Naive thymus-derived CD4-positive, alpha-beta T cell (primary cell): ENCODE measurements around the gene CGAS. TPM values are rescaled to one million over a fixed set of nuclear protein-coding genes. Genes with fewer than 3 reads are reported as not detected.

ENCODE experiments used
- ATAC-seq: fragments of 150-1000 bp; cut with Tn5 transposase; 2 replicates; pipeline ENCODE4 v1.10.0; 2021; ENCODE audit warnings: mild to moderate bottlenecking, moderate library complexity
- CTCF ChIA-PET: fragments of 350-600 bp; sonication (Branson Sonifier 250); formaldehyde crosslinking; loops from one replicate; lab custom pipeline; 2021; ENCODE audit warnings: antibody characterized with exemption; lab: Charles Lee
- POLR2A ChIA-PET: fragments of 350-600 bp; sonication (Branson Sonifier 250); formaldehyde crosslinking; loops from one replicate; lab custom pipeline; 2021; ENCODE audit warnings: antibody characterized with exemption, inconsistent platforms; lab: Charles Lee
- DNase-seq, 9 donors: peaks; one replicate each; pipeline versions ENCODE4 v3.0.0 to v3.0.0-alpha.2; 2020 to 2022; ENCODE audit warnings: mixed read lengths in 1 of 9
- H3K27ac ChIP-seq: one replicate; pipeline ENCODE4 v1.7.0; 2013; ENCODE audit warnings: mild to moderate bottlenecking, low read depth, low read length, moderate library complexity
- H3K27me3 ChIP-seq, 2 donors: one replicate each; pipeline ENCODE4 v1.7.0; 2013; ENCODE audit warnings: low read length in 2 of 2, mild to moderate bottlenecking in 2 of 2, moderate library complexity in 2 of 2; ENCODE audit not compliant: control insufficient read depth in 2 of 2, insufficient read depth in 2 of 2
- H3K36me3 ChIP-seq, 3 experiments: 1 replicate in 2 of 3; 2 replicates in 1 of 3; pipeline ENCODE4 v1.7.0; 2013; ENCODE audit warnings: low read length in 3 of 3, mild to moderate bottlenecking in 3 of 3, moderate library complexity in 1 of 3; ENCODE audit not compliant: insufficient read depth in 3 of 3, control insufficient read depth in 2 of 3
- H3K4me1 ChIP-seq, 2 donors: one replicate each; pipeline ENCODE4 v1.7.0; 2013; ENCODE audit warnings: low read length in 2 of 2, mild to moderate bottlenecking in 2 of 2, moderate library complexity in 1 of 2; ENCODE audit not compliant: control insufficient read depth in 2 of 2, insufficient read depth in 2 of 2
- H3K4me3 ChIP-seq: 2 replicates; pipeline ENCODE4 v1.7.0; 2013; ENCODE audit warnings: mild to moderate bottlenecking, low read length
- H3K9me3 ChIP-seq, 3 experiments: 1 replicate in 2 of 3; 2 replicates in 1 of 3; pipeline ENCODE4 v1.7.0; 2013; ENCODE audit warnings: low read length in 3 of 3; ENCODE audit not compliant: control insufficient read depth in 2 of 3
- H3K27ac Mint-ChIP-seq, 9 donors: one replicate each; pipeline ENCODE4 v1.8.0; 2020 to 2022; ENCODE audit warnings: mixed read lengths in 9 of 9, mild to moderate bottlenecking in 8 of 9, moderate library complexity in 5 of 9, inconsistent platforms in 2 of 9
- H3K27me3 Mint-ChIP-seq, 5 donors: one replicate each; pipeline ENCODE4 v1.8.0; 2021 to 2022; ENCODE audit warnings: mixed read lengths in 5 of 5, mild to moderate bottlenecking in 1 of 5
- H3K36me3 Mint-ChIP-seq, 5 donors: one replicate each; pipeline ENCODE4 v1.8.0; 2020 to 2022; ENCODE audit warnings: mixed read lengths in 5 of 5, mild to moderate bottlenecking in 3 of 5, inconsistent platforms in 1 of 5
- H3K4me1 Mint-ChIP-seq, 7 donors: one replicate each; pipeline ENCODE4 v1.8.0; 2020 to 2022; ENCODE audit warnings: mixed read lengths in 7 of 7, mild to moderate bottlenecking in 3 of 7, inconsistent platforms in 1 of 7
- H3K4me3 Mint-ChIP-seq, 10 donors: one replicate each; pipeline ENCODE4 v1.8.0; 2020 to 2022; ENCODE audit warnings: mild to moderate bottlenecking in 10 of 10, mixed read lengths in 10 of 10, moderate library complexity in 6 of 10, inconsistent platforms in 2 of 10
- H3K9me3 Mint-ChIP-seq, 11 donors: one replicate each; pipeline ENCODE4 v1.8.0; 2020 to 2022; ENCODE audit warnings: mixed read lengths in 11 of 11, mild to moderate bottlenecking in 4 of 11, inconsistent platforms in 1 of 11, moderate library complexity in 1 of 11
- intact Hi-C, 2 donors: fragments of 100-400 bp; cut with micrococcal nuclease; formaldehyde crosslinking; loops; one replicate each; pipeline ENCODE4 v1.15.1; 2023
- polyA plus RNA-seq, 2 donors: library from polyadenylated mRNA; unstranded; fragments of 300-500 nt; fragmentation: Illumina TruSeq; gene quantifications; one replicate each; pipeline ENCODE4 v1.2.3, GENCODE V29; 2021
- total RNA-seq, 6 experiments: library from RNA in 5 of 6; stranded (reverse) in 5 of 6; gene quantifications; 1 replicate in 5 of 6; 2 replicates in 1 of 6; pipeline ENCODE4 v1.2.3 and lab custom pipeline; 2021 to 2026

The CGAS gene
- total RNA-seq (10 to 100 TPM in 1 of 5 experiments, 1 to 10 TPM in 4; 4.7 to 45.7 (median 6.5) TPM), polyA plus RNA-seq (1 to 10 TPM; 2.2 to 2.9 TPM), total RNA-seq (lab: John Stamatoyannopoulos, UW) (10.5 reads per million, percentile 37 among the genes with 10 or more reads in this experiment)

- H3K27ac ChIP-seq: peak within 1 kb of the TSS; percentile 79
- H3K4me3 ChIP-seq: peak within 1 kb of the TSS; percentile 73
- Mint-ChIP-seq H3K9me3 (no peaks in the 10 kb centered on the region), H3K4me1 (peaks cover 17 to 38% (median 27%) of the 10 kb centered on the region in 7 donors), H3K36me3 (peaks cover 0 to 22% (median 4%) of the 10 kb centered on the region in 5 donors), H3K4me3 (peak within 1 kb of the TSS; percentile 87 to 96 (median 90)), H3K27ac (peak within 1 kb of the TSS; percentile 65 to 93 (median 79)), H3K27me3 (no peaks in the 10 kb centered on the region)
- H3K36me3 ChIP-seq: peaks cover 0 to 4% (median 0%) of the 10 kb centered on the region in 3 experiments
- ATAC-seq: peak; percentile 92
- ChIA-PET CTCF (interaction anchor here (0.7 to 2.2 kb wide), 2 partner anchors 9 to 158 kb away, joined by 3 to 10 read pairs; partner anchors contain the start of gene MTO1), POLR2A (interaction anchor here (0.7 to 3.2 kb wide), 3 partner anchors 9 to 69 kb away, joined by 3 to 48 read pairs (median 12); partner anchors contain the start of genes EEF1A1 and MTO1)
- intact Hi-C loops: loop anchor here (1.0 to 5.0 kb wide), 6 partner anchors 9 to 1830 kb away; partner anchors contain the start of genes EEF1A1 (in 1 of the 2), MTO1 (in 1 of the 2) and TMEM30A (in 1 of the 2)
- H3K27me3 ChIP-seq: no peaks in the 10 kb centered on the region
- DNase-seq: peak; percentile 37 to 77 (median 54)
- peaks cover 3 to 5% of the 10 kb centered on the region in 2 donors for H3K4me1 ChIP-seq
- H3K9me3 ChIP-seq: no peaks in the 10 kb centered on the region
Measured at GRCh38 chr6:73452107-73452461, at the start of gene CGAS. TSS of gene CGAS (minus strand) at chr6:73452297. CDS start at chr6:73452181, 116 bp downstream.

- DNase-seq: no peak
- H3K27ac Mint-ChIP-seq: peak overlapping the region in 1 of 9 donors; percentile 49
- no peak for ATAC-seq
- intact Hi-C loops: no loop called here
- H3K36me3 ChIP-seq: peaks cover 12 to 74% (median 27%) of the 10 kb centered on the region in 3 experiments
- no peaks in the 10 kb centered on the region for H3K4me1 Mint-ChIP-seq
- H3K27ac ChIP-seq: no peak overlapping the region
- H3K9me3 Mint-ChIP-seq: no peaks in the 10 kb centered on the region
- no peaks in the 10 kb centered on the region for H3K27me3 Mint-ChIP-seq
- no peaks in the 10 kb centered on the region for H3K4me1 ChIP-seq
- ChIA-PET CTCF (no interaction called here), POLR2A (interaction anchor here (0.6 kb wide), 1 partner anchor 20 kb away, joined by 4 read pairs; no protein-coding TSS in a partner anchor)
- no peak overlapping the region for H3K4me3 ChIP-seq
- no peaks in the 10 kb centered on the region for H3K27me3 ChIP-seq
- no peak overlapping the region for H3K4me3 Mint-ChIP-seq
- H3K36me3 Mint-ChIP-seq: peaks cover 0 to 23% (median 5%) of the 10 kb centered on the region in 5 donors
- no peaks in the 10 kb centered on the region for H3K9me3 ChIP-seq
Measured at GRCh38 chr6:73497915-73498314, 45.8 kb upstream of the CGAS start.

GRCh38 chr6:73491377-73491776 lies 39.3 kb upstream of the CGAS start:
- CTCF ChIA-PET: no interaction called here
- peaks cover 15 to 61% (median 15%) of the 10 kb centered on the region in 3 experiments for H3K36me3 ChIP-seq
- Mint-ChIP-seq H3K36me3 (peaks cover 0 to 49% (median 30%) of the 10 kb centered on the region in 5 donors), H3K9me3 (peaks cover 0 to 3% (median 0%) of the 10 kb centered on the region in 11 donors), H3K27ac (peak overlapping the region in 2 of 9 donors; percentile 18 to 38), H3K4me1 (peaks cover 0 to 6% (median 2%) of the 10 kb centered on the region in 7 donors), H3K4me3 (no peak overlapping the region), H3K27me3 (no peaks in the 10 kb centered on the region)
- no peak for DNase-seq
- POLR2A ChIA-PET: no interaction called here
- no peaks in the 10 kb centered on the region for H3K27me3 ChIP-seq
- H3K9me3 ChIP-seq: no peaks in the 10 kb centered on the region
- H3K27ac ChIP-seq: no peak overlapping the region
- intact Hi-C loops: no loop called here
- no peaks in the 10 kb centered on the region for H3K4me1 ChIP-seq
- H3K4me3 ChIP-seq: no peak overlapping the region
- no peak for ATAC-seq

GRCh38 chr6:73487473-73487872 lies 35.4 kb upstream of the CGAS start:
- peaks cover 0 to 65% (median 38%) of the 10 kb centered on the region in 5 donors for H3K36me3 Mint-ChIP-seq
- peaks cover 17 to 67% (median 26%) of the 10 kb centered on the region in 3 experiments for H3K36me3 ChIP-seq

GRCh38 chr6:73484438-73484837 lies 32.3 kb upstream of the CGAS start:
- Histone ChIP-seq H3K36me3 (peaks cover 34 to 88% (median 50%) of the 10 kb centered on the region in 3 experiments), H3K27ac (no peak overlapping the region), H3K4me1 (no peaks in the 10 kb centered on the region), H3K9me3 (no peaks in the 10 kb centered on the region), H3K4me3 (no peak overlapping the region), H3K27me3 (no peaks in the 10 kb centered on the region)
- no peak overlapping the region for H3K4me3 Mint-ChIP-seq
- intact Hi-C loops: no loop called here
- ChIA-PET POLR2A (interaction anchor here (1.7 kb wide), 1 partner anchor 11 kb away, joined by 8 read pairs; no protein-coding TSS in a partner anchor), CTCF (no interaction called here)
- peaks cover 0 to 8% (median 0%) of the 10 kb centered on the region in 7 donors for H3K4me1 Mint-ChIP-seq
- H3K27ac Mint-ChIP-seq: peak overlapping the region in 3 of 9 donors; percentile 15 to 38 (median 33)
- H3K27me3 Mint-ChIP-seq: no peaks in the 10 kb centered on the region
- ATAC-seq: no peak
- no peak for DNase-seq
- peaks cover 5 to 67% (median 35%) of the 10 kb centered on the region in 5 donors for H3K36me3 Mint-ChIP-seq
- no peaks in the 10 kb centered on the region for H3K9me3 Mint-ChIP-seq

More at GRCh38 chr6:73487473-73487872, 35.4 kb upstream of the CGAS start:
- no peak for DNase-seq
- no peaks in the 10 kb centered on the region for H3K9me3 ChIP-seq
- POLR2A ChIA-PET: interaction anchor here (0.7 kb wide), 1 partner anchor 96 kb away, joined by 5 read pairs; no protein-coding TSS in a partner anchor
- H3K4me1 ChIP-seq: no peaks in the 10 kb centered on the region
- ATAC-seq: no peak
- CTCF ChIA-PET: no interaction called here
- Mint-ChIP-seq H3K4me1 (peaks cover 0 to 6% (median 3%) of the 10 kb centered on the region in 7 donors), H3K4me3 (no peak overlapping the region), H3K27me3 (no peaks in the 10 kb centered on the region), H3K27ac (peak overlapping the region in 1 of 9 donors; percentile 38), H3K9me3 (peaks cover 0 to 3% (median 0%) of the 10 kb centered on the region in 11 donors)
- intact Hi-C loops: no loop called here
- no peak overlapping the region for H3K4me3 ChIP-seq
- H3K27ac ChIP-seq: no peak overlapping the region
- no peaks in the 10 kb centered on the region for H3K27me3 ChIP-seq

- Histone ChIP-seq H3K4me3 (no peak overlapping the region), H3K27ac (no peak overlapping the region), H3K9me3 (no peaks in the 10 kb centered on the region), H3K36me3 (peaks cover 29 to 75% (median 44%) of the 10 kb centered on the region in 3 experiments), H3K27me3 (no peaks in the 10 kb centered on the region), H3K4me1 (no peaks in the 10 kb centered on the region)
- ChIA-PET CTCF (no interaction called here), POLR2A (no interaction called here)
- no peaks in the 10 kb centered on the region for H3K9me3 Mint-ChIP-seq
- intact Hi-C loops: no loop called here
- no peaks in the 10 kb centered on the region for H3K27me3 Mint-ChIP-seq
- DNase-seq (no peak), ATAC-seq (peak; percentile 27)
- peak overlapping the region in 1 of 9 donors; percentile 0 for H3K27ac Mint-ChIP-seq
- H3K4me1 Mint-ChIP-seq: peaks cover 0 to 5% (median 0%) of the 10 kb centered on the region in 7 donors
- no peak overlapping the region for H3K4me3 Mint-ChIP-seq
- H3K36me3 Mint-ChIP-seq: peaks cover 5 to 52% (median 24%) of the 10 kb centered on the region in 5 donors
Measured at GRCh38 chr6:73481969-73482368, 29.9 kb upstream of the CGAS start.
